ENCODE data around the gene FAF1.
A peak's percentile ranks its signal among the peaks of the same experiment; 100 is the strongest.

FAF1 gene

DNA sequence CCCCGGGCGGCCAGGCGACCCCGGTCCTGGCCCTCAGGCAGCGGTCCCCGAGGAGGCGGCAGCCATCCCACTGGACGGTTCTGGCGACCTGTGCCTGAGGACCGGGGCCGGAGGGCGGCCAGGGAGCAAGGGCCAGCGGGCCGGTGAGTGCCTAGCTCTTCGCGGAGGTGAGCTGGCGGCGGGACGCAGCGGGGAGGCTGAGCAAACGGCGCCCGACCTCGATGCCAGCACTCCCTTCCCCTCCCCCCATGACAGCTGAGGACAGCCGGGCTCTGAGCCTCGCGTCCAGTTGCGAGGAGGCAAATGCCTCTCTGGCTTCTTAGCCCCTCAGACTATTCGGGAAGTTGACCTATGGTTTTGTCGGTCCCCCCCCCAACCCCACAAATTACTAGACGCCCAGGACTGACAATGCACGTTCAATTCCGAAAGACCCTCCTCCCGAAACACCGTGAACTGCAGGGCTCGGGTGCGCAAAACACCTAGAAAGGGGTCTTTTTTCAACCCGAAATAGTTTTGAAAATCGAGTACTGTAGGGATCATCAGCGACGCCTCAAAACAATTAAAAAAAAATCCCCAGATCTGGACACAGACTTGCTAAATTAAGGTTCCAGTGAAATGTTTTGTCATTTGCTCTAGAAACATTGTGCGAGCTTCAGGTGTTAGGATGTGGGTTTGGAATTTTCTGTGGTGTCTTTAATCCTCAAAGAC, 18.2 kb upstream of the FAF1 start:
- DNase-seq (ENCODE audit: low spot score) = peak; percentile 68

DNA sequence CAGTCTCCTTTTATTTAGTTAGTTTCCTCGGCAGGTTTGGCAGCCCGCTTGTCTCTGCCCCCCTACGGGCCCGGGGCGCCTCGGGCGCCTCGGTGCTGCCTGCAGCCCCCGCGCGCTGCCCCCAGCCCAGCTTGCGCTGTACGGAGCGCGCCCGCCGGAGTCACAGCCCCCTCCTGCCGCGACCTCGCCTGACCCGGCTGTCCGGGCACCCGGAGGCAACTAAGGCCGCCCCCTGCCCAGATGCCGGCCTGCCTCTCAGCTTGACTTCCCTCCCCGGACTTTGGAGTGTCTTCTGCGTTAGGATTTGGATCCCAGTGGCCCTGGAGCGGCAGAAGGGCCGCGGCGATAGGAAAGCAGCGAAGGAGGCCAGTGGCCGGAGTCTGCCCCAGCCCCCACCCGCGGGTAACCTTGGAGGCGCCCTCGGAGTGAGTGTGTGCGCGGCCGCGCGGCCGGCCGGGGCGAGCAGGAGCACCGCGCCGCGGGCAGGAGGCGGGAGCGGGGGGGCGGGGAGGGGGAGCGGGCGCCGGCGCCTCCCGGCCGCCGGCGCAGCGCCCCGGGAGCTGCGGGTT, 17.6 kb upstream of the FAF1 start:
- peak; percentile 54 for DNase-seq (ENCODE audit: low spot score)

DNA sequence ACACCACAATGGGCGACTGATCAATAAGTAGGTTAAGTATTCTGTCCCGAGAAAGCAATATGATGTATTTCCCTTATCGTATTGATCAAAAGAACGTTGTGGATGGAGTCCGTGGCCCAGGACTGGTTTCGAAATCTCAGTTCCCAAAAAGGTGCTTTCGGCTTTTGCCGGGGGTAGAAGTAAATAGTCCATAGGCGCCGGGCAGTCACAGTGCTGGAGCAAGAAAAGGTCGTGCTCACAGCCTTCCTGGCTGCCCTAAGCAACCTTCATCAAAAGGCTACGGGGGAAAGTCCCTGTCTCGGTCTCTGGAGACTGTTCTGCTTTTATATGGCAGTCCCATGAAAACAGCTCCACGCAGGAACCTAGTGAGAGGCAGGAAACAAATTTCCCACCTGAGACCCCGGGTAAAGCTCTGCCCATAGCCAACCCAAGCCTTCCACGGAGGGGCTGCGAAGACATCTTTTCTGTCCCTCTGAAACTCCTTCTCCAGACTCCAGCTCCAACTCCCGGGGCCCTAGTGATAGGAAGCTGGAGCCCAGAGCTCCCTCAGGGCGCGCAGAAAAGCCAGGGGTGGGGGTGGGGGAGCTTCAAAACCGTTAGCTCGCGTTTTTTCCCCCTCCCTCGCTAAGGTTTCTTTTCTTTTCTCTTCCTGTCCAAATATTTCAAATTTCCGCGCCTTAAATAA, 17.0 kb upstream of the FAF1 start:
- peak; percentile 49 for DNase-seq (ENCODE audit: low spot score)

DNA sequence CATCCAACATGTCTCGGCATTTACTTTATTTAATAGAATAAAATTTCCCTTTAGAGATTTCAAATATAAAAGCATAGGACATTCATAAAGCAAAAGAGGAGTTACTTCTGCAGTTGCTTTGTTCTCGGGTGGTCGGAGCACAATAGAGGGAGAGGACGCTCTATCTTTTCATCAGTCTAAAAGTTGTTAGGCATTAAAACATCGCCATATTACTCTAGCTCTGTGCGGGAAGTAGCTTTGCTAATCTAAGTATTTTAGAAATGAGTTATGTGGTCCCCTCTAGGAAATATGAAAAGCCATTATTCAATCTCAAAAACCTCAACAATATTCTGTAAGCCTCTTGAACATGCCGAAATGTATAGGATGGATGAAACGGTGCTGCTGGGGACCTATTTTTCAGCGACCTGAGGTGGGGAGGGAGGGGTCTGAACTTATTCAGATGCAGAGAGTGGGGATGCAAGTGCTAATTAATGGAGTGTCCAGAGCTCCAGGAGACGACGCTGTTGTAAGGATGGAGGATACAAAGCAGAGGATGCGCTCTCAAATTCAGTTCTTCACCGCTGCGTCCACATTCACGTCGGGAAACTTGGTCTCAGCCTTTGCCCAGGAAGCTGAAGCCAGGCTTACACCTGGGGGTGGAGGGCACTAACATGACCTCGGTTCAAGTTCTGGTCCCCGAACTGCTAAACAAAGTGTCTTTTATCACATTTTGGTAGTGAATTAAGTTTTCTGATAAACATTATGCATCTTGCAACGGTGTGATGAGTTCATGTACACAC, 16.2 kb upstream of the FAF1 start:
- DNase-seq (ENCODE audit: low spot score) = no peak

DNA sequence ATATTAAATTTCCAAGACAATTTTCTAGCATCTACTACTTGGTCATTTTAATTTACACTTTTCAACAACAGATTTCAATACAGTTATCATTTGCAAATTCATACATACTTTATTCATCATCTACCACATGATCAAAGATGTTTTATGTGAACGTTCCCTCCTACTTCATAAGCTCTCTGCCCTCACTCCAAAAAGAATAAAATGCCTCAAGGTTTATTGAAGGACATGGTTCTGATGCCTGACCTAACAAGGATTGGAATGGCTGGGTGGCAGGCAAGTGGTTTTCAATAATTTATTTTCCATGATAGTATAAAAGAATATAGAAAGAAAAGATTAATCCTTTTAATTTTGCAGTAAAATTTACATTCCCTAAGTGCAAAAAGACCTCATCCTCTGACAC, 15.4 kb upstream of the FAF1 start:
- no peak for DNase-seq (ENCODE audit: low spot score)

DNA sequence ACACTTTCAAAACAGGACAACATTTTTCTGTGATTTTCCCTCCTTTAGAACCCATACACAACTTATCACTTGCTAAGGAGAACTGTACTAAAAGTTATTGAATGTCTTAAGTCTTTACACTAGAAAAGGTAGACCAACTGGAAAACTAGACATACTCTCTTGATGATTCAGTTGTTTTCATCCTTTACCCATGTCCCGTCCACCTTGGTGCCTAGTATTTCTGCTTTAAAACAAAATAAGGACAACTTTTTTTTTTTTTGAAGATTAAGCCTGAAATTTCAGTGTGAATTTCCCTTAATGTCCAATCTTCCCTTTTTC, 14.5 kb upstream of the FAF1 start:
- no peak for DNase-seq (ENCODE audit: low spot score)

DNA sequence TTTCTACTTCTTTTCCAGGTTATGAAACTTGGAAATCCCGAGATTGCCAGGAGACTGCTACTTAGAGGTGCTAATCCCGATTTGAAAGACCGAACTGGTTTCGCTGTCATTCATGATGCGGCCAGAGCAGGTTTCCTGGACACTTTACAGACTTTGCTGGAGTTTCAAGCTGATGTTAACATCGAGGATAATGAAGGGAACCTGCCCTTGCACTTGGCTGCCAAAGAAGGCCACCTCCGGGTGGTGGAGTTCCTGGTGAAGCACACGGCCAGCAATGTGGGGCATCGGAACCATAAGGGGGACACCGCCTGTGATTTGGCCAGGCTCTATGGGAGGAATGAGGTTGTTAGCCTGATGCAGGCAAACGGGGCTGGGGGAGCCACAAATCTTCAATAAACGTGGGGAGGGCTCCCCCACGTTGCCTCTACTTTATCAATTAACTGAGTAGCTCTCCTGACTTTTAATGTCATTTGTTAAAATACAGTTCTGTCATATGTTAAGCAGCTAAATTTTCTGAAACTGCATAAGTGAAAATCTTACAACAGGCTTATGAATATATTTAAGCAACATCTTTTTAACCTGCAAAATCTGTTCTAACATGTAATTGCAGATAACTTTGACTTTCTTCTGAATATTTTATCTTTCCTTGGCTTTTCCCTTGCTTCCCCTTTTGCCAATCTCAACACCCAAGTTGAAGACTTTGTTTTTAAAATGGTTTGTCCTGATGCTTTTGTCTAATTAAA, 14.0 kb upstream of the FAF1 start:
- no peak for DNase-seq (ENCODE audit: low spot score)

DNA sequence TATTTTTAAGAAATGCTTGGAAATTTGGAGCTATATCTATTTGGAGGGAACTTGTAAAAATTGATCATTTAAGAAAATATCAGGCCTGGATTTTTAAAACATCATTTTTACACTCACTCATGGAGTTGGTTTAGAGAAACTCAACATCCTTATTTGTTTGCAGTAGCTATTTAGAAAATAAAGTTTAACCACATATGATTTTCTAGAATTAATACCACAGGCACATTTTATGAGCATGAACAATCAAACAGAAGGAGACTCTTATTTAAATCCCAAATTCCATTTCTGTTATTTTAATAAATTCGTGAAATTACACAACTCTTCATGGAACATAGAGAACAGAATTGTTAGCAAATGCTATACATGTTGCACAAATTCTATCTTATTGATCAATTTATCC, 13.2 kb upstream of the FAF1 start:
- DNase-seq (ENCODE audit: low spot score) = no peak

DNA sequence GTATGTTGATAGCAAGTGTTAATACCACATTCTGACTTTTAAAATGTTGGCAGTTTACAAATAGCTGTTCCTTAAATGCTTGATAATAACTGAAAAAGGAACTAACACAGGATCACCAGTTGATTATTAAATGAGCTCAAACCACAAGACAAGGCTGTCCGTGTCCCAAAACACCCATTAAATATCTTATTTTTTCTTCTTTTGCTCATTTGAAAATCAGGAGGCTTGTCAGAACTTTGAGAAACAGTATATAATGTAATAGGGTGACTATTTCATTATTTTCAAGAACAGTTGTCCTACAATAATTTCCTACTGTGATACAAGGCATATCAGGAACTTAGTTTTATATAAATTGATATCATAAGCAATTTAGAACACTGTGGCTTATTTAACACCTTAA, 12.7 kb upstream of the FAF1 start:
- no peak for DNase-seq (ENCODE audit: low spot score)

DNA sequence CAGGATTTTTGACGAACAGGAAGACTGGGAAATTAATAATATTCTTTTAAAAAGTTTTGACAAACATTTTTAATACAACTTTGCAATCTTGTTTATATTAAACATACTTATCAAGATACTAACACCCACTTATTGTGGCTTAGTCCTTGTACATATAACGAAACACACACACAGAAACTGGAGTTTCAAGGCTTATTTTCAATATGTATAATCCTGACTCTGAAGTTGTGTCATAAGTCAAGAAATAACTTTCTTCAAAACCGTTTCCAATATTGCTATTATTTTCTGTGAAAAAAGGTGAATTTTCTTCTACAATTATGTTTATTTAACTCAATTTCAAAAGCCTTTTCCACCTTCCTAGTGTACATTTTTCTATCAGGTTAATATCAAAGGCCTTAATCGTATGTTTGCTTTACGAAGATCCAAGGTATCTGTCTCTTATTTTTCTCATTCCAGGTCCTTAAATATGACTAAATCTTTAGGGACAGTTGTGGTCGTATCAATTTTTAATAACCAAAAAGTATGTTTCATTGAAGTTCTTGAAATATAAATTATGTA, 11.8 kb upstream of the FAF1 start:
- DNase-seq (ENCODE audit: low spot score) = no peak

DNA sequence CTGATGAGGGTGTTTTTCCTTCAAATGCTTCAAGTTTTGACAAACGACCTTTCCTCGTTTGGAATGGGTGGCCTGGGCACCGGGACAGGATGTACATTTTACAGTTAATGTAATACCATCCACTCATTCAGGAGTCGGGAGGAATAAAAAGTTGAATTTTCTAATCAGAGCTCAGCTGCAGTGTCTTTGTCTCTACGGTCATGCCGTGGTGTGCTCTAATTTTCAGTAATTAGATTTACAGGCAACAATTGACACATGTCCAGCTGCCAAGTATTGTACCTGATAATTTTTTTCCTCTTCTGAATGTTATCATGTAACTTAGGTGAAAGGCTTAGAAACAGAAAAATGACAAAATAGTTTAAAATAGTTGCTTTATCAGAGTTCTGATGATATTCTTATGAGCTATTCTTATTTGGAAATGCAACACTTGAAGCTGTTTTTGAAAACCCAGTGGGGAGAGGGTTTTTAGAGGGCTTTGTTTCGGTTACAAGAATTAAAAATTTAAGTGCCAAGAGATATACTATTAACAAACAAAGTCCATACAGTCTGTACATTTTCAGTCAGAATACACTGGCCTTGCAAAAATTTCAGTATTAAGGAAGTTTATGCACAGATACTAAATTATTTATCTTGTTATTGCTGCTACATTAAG, 11.0 kb upstream of the FAF1 start:
- DNase-seq (ENCODE audit: low spot score) = no peak

DNA sequence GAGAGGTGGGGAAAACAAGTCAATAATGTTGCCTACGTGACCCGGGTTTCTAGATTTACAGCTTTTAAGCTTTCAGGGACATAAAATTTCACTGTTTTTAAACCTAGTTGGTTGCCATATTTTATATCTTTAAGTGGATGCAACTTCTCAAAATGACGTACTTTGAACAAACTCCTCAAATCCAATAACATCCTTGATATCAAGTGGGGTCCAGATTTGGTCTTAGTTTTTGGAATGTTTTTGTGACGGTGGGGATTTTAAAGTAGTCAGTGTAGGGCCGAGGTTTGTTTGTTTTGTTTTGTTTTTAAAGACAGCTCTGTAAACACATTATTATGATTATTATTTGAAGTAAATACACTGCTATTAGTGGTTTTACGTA, 10.4 kb upstream of the FAF1 start:
- no peak for DNase-seq (ENCODE audit: low spot score)

DNA sequence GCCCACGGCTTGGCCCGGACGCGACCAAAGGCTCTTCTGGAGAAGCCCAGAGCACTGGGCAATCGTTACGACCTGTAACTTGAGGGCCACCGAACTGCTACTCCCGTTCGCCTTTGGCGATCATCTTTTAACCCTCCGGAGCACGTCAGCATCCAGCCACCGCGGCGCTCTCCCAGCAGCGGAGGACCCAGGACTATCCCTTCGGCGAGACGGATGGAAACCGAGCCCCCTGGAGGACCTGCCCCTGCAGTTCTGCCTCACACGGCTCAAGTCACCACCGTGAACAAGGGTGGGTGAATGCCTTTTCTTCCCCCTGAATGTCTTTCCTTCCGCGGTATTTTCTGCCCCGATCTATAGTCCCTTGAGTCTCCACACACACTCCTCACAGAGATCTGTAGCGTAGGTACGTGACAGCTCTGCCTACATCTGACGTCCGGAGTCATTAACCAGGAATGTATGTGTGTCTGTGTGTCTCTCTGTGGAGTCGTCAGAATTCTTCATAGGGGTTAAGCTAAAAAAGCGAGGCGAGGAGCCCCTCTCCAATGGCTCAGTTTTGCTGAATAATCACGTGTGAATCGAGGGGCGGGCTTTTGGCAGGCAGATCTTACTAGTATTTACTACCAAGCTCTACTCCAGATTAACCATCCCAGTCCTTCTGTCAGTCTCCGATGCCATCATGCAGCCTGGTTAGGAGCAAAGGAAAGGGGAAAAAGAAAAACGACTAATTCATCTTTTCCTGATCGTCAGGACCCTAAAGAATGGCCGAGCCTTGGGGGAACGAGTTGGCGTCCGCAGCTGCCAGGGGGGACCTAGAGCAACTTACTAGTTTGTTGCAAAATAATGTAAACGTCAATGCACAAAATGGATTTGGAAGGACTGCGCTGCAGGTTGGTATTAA, 9.8 kb upstream of the FAF1 start, which contains the start of gene CDKN2C:
TSS of gene CDKN2C (plus strand) at position 635 of the 898 bp plus-strand sequence. CDS start at position 759, 124 bp downstream.
- peak; percentile 84 for DNase-seq (ENCODE audit: low spot score)

DNA sequence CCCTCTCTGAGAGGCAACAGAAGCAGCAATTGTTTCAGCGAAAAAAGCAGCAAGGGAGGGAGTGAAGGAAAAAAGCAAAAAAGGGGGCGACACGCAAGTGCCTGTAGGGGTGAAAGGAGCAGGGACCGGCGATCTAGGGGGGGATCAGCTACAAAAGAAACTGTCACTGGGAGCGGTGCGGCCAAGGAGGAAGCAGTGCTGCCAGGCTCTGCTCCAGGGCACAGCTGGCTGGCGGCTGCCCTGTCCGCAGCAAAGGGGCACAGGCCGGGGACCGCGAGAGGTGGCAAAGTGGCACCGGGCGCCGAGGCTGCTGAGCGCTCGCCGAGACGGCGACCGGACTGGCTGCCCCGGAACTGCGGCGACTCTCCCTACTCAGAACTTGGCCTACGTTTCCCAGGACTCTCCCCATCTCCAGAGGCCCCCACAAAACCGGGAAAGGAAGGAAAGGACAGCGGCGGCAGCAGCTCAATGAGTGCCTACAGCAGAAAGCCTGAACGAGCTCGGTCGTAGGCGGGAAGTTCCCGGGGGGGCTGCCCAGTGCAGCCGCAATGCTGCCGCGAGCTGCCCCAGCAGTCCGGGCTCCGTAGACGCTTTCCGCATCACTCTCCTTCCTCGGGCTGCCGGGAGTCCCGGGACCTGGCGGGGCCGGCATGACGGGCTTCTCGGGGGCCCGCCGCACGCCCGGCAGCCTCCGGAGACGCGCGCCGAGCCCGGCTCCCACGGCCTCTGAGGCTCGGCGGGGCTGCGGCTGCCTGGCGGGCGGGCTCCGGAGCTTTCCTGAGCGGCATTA, 8.9 kb upstream of the FAF1 start:
- peak; percentile 52 for DNase-seq (ENCODE audit: low spot score)

DNA sequence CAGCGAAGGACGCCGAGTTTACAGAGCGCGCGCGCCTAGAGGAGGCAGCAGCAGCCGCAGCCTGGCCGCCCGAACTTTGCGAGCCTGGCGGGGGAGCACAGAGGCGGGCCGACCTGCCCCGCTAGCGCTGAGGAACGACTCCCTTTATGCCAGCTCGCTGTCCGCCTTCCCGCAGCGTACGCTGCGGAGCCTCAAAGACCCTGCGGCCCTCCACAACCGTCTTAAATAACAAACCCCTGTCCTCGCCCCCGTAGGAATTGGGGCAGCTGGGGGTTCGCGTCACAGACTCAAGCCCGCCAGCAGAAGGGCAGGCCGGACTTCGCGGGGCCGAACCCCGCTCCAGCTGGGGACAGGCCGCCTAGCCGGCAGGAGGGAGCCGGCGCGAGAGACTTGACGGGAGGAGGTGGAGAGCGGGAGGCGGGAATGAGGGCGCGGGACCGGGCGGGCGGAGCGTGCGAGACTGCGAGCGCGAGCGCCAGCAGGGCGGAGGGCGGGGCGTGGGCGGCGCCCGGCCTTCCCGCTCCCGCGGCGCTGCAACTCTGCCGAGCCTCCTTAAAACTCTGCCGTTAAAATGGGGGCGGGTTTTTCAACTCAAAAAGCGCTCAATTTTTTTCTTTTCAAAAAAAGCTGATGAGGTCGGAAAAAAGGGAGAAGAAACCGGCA, 8.2 kb upstream of the FAF1 start:
- peak; percentile 91 for DNase-seq (ENCODE audit: low spot score)

DNA sequence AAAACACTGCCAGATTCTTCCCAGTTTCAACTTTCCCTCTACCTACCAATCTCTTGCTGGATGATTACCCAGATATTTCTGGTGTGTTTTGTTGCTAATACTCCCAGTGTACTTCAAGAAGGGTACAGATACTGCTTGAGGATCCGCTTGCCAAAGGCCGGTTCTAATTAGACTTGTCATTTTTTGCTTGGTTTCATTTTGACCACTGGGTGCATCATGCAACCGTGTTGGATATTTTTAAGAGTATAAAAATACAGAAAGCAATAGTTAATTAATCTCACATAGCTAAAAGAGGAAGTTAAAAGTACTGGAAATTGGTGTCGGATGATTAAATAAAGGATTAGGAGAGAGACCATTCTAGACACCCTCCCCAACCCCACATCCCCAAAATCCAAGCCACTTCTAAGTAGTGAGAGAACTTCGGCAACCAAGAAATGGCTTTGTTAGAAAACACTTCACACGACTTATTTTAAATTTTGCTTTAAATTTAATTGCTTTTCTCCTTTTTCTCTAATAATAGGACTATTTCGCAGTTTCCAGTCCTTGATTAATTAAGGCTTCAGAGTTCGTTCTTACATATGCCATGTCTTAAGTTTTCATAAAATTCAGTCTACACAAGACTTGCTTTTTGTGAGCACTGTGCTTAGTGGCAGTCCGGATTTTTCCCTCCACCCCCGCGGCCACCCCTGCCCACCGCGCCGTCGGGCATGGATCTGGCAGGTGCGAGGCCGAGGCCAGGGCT, 7.5 kb upstream of the FAF1 start:
- DNase-seq (ENCODE audit: low spot score) = peak; percentile 31

DNA sequence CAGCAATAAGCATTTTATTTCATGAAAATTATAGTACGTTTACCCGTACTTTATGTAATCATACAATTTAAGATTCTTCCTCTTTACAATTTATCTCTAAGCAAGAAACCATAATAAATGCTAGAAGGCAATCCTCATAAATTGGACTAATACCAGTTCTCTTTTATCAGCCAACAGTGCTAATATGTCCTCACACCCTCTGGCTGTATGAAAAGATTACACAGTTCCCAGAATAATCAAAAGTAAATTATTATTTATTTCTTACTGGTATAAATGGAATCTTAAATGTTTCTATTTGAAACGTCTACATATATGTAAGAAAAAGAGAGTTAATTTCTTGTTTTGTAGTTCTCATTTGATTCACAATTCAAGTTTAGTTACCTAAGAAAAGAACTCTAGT, 6.9 kb upstream of the FAF1 start:
- no peak for DNase-seq (ENCODE audit: low spot score)

DNA sequence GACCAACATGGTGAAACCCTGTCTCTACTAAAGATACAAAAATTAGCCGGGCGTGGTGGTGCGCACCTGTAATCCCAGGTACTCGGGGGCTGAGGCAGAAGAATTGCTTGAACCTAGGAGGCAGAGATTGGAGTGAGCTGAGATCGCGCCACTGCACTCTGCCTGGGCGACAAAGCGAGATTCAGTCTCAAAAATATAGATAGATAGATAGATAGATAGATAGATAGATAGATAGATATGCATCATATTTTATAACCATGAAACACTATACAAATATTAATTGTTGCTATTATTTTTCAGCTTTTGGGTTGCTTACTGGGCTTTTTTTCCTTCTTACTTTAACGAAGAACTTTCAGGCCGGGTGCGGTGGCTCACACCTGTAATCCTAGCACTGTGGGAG, 4.8 kb upstream of the FAF1 start:
- DNase-seq (ENCODE audit: low spot score) = no peak

Data from kidney tubule cell (primary cell).